Limb (tissue), 2 donors: ENCODE data around the gene IGFN1.

Experiments used
- DNase-seq, 2 donors: peaks; one replicate each; pipeline ENCODE4 v3.0.0-alpha.2; 2016; ENCODE audit errors: extremely low spot score in 2 of 2

Gene IGFN1

GRCh38 chr1:201184307-201185122 lies 6.1 kb upstream of the IGFN1 start:
- DNase-seq = peak; percentile 50 to 65

- no peak for DNase-seq
These were observed 5.5 kb upstream of the IGFN1 start for GRCh38 chr1:201185123-201185453.

- peak in 1 of 2 donors; percentile 22 for DNase-seq
These were observed 5.0 kb upstream of the IGFN1 start for GRCh38 chr1:201185527-201186128.

GRCh38 chr1:201186192-201186591 lies 4.4 kb upstream of the IGFN1 start:
- DNase-seq = no peak

GRCh38 chr1:201189085-201189484 lies 1.5 kb upstream of the IGFN1 start:
- no peak for DNase-seq

- DNase-seq = no peak
These were observed 619 bp upstream of the IGFN1 start for GRCh38 chr1:201190005-201190404.

- no peak for DNase-seq
These were observed 1.1 kb downstream of the IGFN1 start for GRCh38 chr1:201191653-201192260.

- peak; percentile 67 to 70 for DNase-seq
These were observed 1.7 kb downstream of the IGFN1 start for GRCh38 chr1:201192261-201192788.

GRCh38 chr1:201194046-201194445 lies 3.4 kb downstream of the IGFN1 start:
- DNase-seq = no peak

- DNase-seq = no peak
These were observed 8.0 kb downstream of the IGFN1 start for GRCh38 chr1:201198598-201198997.

- DNase-seq = no peak
These were observed 14.4 kb downstream of the IGFN1 start for GRCh38 chr1:201205036-201205435.

GRCh38 chr1:201206176-201206575 lies 15.6 kb downstream of the IGFN1 start:
- DNase-seq = no peak

GRCh38 chr1:201207046-201207445 lies 16.4 kb downstream of the IGFN1 start:
- DNase-seq = no peak

- no peak for DNase-seq
These were observed 17.6 kb downstream of the IGFN1 start for GRCh38 chr1:201208236-201208635.

GRCh38 chr1:201212056-201212455 lies 21.4 kb downstream of the IGFN1 start:
- DNase-seq = no peak

GRCh38 chr1:201212461-201213055 lies 21.9 kb downstream of the IGFN1 start:
- DNase-seq = no peak

GRCh38 chr1:201213106-201213770 lies 22.6 kb downstream of the IGFN1 start:
- DNase-seq = no peak

- DNase-seq = no peak
These were observed 23.3 kb downstream of the IGFN1 start for GRCh38 chr1:201213926-201214325.

- no peak for DNase-seq
These were observed 23.8 kb downstream of the IGFN1 start for GRCh38 chr1:201214461-201214860.

- no peak for DNase-seq
These were observed 24.3 kb downstream of the IGFN1 start for GRCh38 chr1:201214886-201215285.

- peak in 1 of 2 donors; percentile 20 for DNase-seq
These were observed 25.1 kb downstream of the IGFN1 start for GRCh38 chr1:201215531-201216357.
